ENCODE data around the gene PBOV1.
"Not testable (repeated sequence)": the region's sequence is repeated elsewhere in the genome, so short reads cannot be mapped to it uniquely, and the experiment has no call there.

The PBOV1 gene

DNA sequence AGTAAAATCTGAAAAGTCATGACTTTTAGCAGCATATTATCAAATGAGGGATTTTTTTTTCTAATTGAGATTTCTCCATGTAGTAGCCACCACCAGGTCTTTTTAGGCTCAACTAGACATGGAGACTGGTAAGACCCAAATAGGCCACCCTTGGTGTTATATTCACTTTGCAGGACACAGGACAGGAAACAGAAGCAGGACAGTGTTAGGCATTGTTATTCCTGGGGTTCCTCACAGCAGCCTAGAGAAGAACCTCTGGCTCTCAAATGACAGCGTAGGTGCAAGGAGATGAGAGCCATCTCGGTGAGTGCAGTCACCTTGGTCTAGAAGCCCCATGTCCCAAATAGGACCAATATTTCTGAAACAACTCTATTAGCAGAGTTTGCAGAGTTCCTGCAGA lies 19.2 kb upstream of the PBOV1 start:
- no peak for DNase-seq

GRCh38 chr6:138235693-138236092 lies 17.4 kb upstream of the PBOV1 start:
- DNase-seq = no peak

- no peak for DNase-seq
These were observed 16.9 kb upstream of the PBOV1 start for GRCh38 chr6:138235205-138235604.

GRCh38 chr6:138234363-138234762 lies 16.1 kb upstream of the PBOV1 start:
- no peak for DNase-seq

GRCh38 chr6:138231381-138231886 lies 13.1 kb upstream of the PBOV1 start:
- DNase-seq = no peak

DNA sequence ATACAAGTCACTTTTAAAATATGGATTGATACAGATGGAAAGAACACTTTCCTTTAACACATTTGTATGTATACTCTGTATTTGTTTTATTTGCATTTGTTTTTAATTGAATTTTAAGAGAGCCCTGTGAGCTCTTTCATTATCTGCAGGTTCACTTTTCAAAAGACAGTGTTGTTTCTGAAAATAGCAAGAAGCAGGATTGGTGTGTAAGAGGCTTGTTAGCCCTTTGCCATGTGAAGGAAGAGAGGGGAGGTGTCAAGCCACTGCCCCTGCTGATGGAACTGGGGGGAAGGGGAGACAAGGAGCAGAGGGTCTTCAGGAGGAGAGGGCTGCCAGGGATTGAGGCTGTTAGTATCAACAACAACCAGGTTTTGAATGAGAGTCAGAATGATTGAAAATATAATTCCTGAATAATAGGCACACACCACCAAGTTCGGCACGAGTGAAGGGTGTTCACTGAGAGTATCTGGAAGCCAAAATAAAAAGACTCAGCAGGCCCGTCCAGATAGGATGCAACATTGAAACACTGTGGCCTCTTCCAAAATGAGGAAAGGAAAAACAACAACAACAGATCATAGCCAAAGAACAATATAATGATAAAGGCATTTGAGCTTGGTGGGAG lies 12.6 kb upstream of the PBOV1 start:
- DNase-seq = no peak

DNA sequence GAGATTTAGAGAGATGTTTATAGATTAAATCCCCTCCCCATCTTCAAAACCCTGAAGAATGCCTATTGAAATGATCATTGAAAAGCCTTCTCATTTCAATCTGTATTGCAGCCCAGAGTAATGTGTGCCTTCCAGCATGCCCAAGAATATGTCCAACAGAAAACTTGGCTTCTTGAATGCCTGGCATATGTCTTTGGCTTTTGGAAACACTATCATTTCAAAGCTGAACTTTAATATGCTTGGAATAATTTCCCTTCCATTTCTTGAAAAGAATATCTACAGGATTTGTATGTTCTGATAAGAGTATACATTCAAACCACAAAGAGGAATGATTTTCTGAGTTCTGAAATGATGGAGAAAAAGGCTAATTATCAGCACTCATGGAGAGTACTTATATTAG lies 11.9 kb upstream of the PBOV1 start:
- no peak for DNase-seq

- no peak for DNase-seq
These were observed 11.4 kb upstream of the PBOV1 start for GRCh38 chr6:138229663-138230179.

DNA sequence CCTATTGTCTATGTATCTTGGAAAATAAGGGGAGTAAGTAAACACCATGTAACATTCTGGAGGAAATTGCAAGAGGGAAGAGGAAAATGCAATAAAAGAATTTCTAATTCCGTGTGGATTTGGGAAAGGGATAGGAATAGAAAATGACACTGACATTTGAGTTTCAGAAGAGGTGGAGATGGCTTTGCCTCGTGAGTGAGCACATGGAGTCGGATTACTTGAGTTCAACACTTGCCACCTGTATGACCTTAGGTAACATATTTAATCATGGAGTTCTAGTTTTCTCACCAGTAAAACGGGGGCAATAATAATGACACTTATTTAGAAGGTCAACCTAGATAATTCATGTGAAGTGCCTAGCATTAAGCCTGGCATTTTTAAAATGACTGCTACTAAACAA lies 10.8 kb upstream of the PBOV1 start:
- no peak for DNase-seq

GRCh38 chr6:138227316-138227781 lies 9.1 kb upstream of the PBOV1 start:
- DNase-seq = no peak

DNA sequence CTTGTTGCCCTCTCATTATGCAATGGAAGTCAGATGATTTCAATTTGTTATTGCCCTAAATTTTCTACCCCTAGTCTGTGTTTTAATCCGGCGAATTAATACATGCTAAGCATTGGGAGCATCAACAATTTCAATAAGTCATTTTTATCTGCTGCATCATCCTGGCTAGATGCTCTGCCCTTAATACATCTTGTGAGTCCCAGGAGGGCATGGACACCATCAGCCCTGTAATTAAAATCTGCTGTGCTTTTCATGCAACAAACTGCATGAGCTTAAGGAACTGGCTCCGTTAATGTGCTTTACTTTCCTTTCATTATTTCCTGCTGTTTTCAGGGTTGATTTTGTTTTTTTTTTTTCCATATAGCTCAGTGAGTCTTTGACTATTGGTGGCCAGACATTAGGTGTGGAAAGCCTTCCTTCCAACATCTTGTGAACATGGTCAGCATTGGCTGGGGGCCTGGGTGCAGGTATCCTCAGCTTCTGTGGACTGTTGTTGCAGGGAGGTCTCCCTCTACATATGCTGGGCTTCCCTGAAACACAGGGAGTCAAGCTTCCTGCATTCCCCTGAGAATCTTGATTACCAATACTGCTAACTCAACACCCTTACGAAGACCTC lies 8.5 kb upstream of the PBOV1 start:
- no peak for DNase-seq

GRCh38 chr6:138225953-138226352 lies 7.7 kb upstream of the PBOV1 start:
- DNase-seq = no peak

GRCh38 chr6:138222901-138223546 lies 4.7 kb upstream of the PBOV1 start:
- DNase-seq = no peak

GRCh38 chr6:138219901-138220300 lies 1.6 kb upstream of the PBOV1 start:
- DNase-seq = no peak

GRCh38 chr6:138219398-138219797 lies 1.1 kb upstream of the PBOV1 start:
- no peak for DNase-seq

- no peak for DNase-seq
These were observed 3.1 kb downstream of the PBOV1 start for GRCh38 chr6:138215093-138215782.

DNA sequence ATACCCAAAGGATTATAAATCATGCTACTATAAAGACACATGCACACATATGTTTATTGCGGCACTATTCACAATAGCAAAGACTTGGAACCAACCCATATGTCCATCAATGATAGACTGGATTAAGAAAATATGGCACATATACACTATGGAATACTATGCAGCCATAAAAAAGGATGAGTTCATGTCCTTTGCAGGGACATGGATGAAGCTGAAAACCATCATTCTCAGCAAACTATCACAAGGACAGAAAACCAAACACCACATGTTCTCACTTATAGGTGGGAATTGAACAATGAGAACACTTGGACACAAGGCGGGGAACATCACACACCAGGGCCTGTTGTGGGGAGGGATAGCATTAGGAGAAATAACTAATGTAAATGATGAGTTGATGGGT lies 5.8 kb downstream of the PBOV1 start:
- DNase-seq = not testable (repeated sequence)

DNA sequence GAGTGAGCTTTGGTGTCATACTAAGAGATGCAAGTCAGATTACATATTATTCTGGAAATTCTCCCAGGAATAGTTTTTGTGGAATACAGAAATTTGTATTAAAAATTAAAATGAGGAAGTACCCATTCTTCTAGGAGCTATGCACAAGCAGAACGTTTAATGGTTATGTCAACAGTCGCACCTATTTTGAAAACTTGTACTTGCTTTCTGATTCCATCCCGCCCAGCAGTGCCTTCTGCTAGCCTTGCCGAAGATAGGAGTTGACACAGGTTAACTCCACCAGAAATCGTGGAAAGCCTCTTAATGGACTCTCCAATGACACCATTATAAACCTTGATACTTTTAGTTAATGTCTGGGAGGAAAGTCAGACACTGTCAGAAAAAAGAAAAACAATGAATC lies 6.7 kb downstream of the PBOV1 start:
- DNase-seq = no peak

DNA sequence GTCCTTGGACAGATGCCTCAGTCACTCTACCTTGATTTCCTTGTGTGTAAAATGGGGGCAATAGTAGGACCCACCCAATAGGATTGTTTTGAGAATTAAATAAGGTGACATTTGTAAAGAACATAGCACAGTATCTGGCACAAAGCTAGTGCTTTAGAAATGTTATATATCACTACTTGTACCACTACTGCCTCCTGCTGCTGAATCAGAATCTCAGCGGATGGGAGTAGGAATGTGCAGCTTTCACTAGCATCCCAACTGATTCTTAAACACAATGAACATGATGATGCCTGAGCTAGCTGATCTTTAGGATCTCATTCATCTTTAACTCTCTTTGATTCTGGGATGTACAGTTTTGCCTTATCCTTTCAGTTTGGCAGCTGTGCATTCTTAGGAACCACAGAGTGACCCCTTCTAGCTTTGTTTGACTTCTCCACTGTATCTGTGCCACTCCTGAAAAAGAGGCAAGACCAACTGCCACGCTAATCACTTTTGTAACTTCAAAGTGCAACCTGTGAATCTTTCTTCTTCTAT lies 7.2 kb downstream of the PBOV1 start:
- no peak for DNase-seq

- DNase-seq = no peak
These were observed 11.4 kb downstream of the PBOV1 start for GRCh38 chr6:138206862-138207261.

- DNase-seq = no peak
These were observed 12.7 kb downstream of the PBOV1 start for GRCh38 chr6:138205437-138206094.

DNA sequence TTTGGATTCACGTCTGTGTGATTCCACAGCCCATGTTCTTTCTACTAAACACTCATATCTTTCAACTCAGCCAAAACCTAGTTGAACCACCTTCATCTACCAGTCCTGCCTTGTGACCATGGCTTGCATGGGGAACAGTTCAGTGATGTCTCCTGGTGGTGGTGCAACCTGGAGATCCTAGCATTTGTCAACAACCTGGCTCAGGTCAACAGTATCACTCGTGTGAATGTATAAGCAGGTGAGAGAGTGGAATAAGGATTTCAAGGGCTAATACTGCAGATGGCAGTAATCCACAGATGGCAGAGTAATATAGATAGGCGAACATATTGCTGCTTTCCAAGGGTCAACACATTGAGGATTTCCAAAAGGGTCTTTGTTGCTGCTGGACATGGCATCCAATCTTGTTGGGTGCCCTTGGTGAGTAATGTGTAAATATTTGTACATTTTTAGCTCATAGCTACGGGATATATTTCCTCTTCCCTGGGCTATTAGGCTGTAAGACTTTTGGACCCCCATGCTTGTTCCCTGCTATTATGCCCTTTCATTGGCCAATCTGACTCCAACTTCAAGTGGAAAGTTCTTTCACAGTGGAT lies 13.4 kb downstream of the PBOV1 start:
- DNase-seq = no peak
